SK-N-SH treated with all-trans-retinoic acid at 6 μM for 48 hours (cell line): Measurements from ENCODE around the gene PARD3.

ENCODE experiments used
- ATAC-seq: fragments of 200-7000 bp; cut with Tn5 transposase; 3 replicates; pipeline ENCODE4 v1.9.1; 2020; ENCODE audit warnings: mild to moderate bottlenecking, moderate library complexity
- ARNTL ChIP-seq: fragments of 450-650 bp; formaldehyde crosslinking; IDR thresholded peaks from 2 replicates; pipeline ENCODE4 v1.5.0; 2020; ENCODE audit warnings: low read depth, mild to moderate bottlenecking, moderate library complexity, borderline replicate concordance
- BACH2 ChIP-seq: fragments of 250-450 bp; sonication (Bioruptor Pico); IDR thresholded peaks from 2 replicates; pipeline ENCODE4 v1.9.0; 2021; ENCODE audit warnings: mild to moderate bottlenecking, borderline replicate concordance
- CREB5 ChIP-seq: fragments of 250-450 bp; sonication (Bioruptor Pico); IDR thresholded peaks from 2 replicates; pipeline ENCODE4 v1.5.1; 2020; ENCODE audit warnings: low read depth, mild to moderate bottlenecking, moderate library complexity
- CSDC2 ChIP-seq: fragments of 250-450 bp; sonication (Bioruptor Pico); IDR thresholded peaks from 2 replicates; pipeline ENCODE4 v1.5.0; 2020; ENCODE audit warnings: mild to moderate bottlenecking, moderate library complexity
- CSRNP3 ChIP-seq: fragments of 250-450 bp; sonication (Bioruptor Pico); IDR thresholded peaks from 2 replicates; pipeline ENCODE4 v1.5.1; 2021; ENCODE audit warnings: mild to moderate bottlenecking, moderate library complexity
- ESRRG ChIP-seq: fragments of 250-450 bp; sonication (Bioruptor Pico); IDR thresholded peaks from 2 replicates; pipeline ENCODE4 v1.6.1; 2021; ENCODE audit warnings: mild to moderate bottlenecking
- ISL1 ChIP-seq: fragments of 250-450 bp; sonication (Bioruptor Pico); IDR thresholded peaks from 2 replicates; pipeline ENCODE4 v2.1.2; 2022; ENCODE audit warnings: mild to moderate bottlenecking, moderate library complexity
- OSR1 ChIP-seq: fragments of 250-450 bp; sonication (Bioruptor Pico); IDR thresholded peaks from 2 replicates; pipeline ENCODE4 v1.8.0; 2022; ENCODE audit warnings: moderate library complexity, mild to moderate bottlenecking, inconsistent platforms
- PATZ1 ChIP-seq: fragments of 250-450 bp; sonication (Bioruptor Pico); IDR thresholded peaks from 2 replicates; pipeline ENCODE4 v1.8.0; 2020; ENCODE audit warnings: mild to moderate bottlenecking, moderate library complexity, borderline replicate concordance
- POU6F1 ChIP-seq: fragments of 250-450 bp; sonication (Bioruptor Pico); IDR thresholded peaks from 2 replicates; pipeline ENCODE4 v1.8.0; 2021; ENCODE audit warnings: low read depth, mild to moderate bottlenecking, moderate library complexity, borderline replicate concordance
- SNAI2 ChIP-seq: fragments of 250-450 bp; sonication (Bioruptor Pico); IDR thresholded peaks from 2 replicates; pipeline ENCODE4 v1.5.0; 2020; ENCODE audit warnings: mild to moderate bottlenecking, moderate library complexity
- TCF4 ChIP-seq: fragments of 250-450 bp; sonication (Bioruptor Pico); IDR thresholded peaks from 2 replicates; pipeline ENCODE4 v1.8.0; 2021; ENCODE audit warnings: mild to moderate bottlenecking, moderate library complexity, borderline replicate concordance
- TOX ChIP-seq: fragments of 250-450 bp; sonication (Bioruptor Pico); IDR thresholded peaks from 2 replicates; pipeline ENCODE4 v1.8.0; 2021; ENCODE audit warnings: mild to moderate bottlenecking, moderate library complexity, borderline replicate concordance
- TSHZ2 ChIP-seq: fragments of 250-450 bp; sonication (Bioruptor Pico); IDR thresholded peaks from 2 replicates; pipeline ENCODE4 v1.5.0; 2020; ENCODE audit warnings: mild to moderate bottlenecking, moderate library complexity
- ZC3H10 ChIP-seq: fragments of 250-450 bp; sonication (Bioruptor Pico); IDR thresholded peaks from 2 replicates; pipeline ENCODE4 v1.5.1; 2021; ENCODE audit warnings: mild to moderate bottlenecking, moderate library complexity
- ZFP3 ChIP-seq: fragments of 250-450 bp; sonication (Bioruptor Pico); IDR thresholded peaks from 2 replicates; pipeline ENCODE4 v1.5.0; 2020; ENCODE audit warnings: mild to moderate bottlenecking, moderate library complexity
- ZFP30 ChIP-seq: fragments of 450-650 bp; formaldehyde crosslinking; IDR thresholded peaks from 2 replicates; pipeline ENCODE4 v1.5.0; 2022; ENCODE audit warnings: mild to moderate bottlenecking, moderate library complexity
- ZNF565 ChIP-seq: fragments of 450-650 bp; formaldehyde crosslinking; conservative IDR thresholded peaks from 2 replicates; pipeline ENCODE4 v1.5.0; 2020; ENCODE audit warnings: low read depth, mild to moderate bottlenecking, moderate library complexity
- ZNF8 ChIP-seq: fragments of 450-650 bp; formaldehyde crosslinking; IDR thresholded peaks from 2 replicates; pipeline ENCODE4 v1.5.0; 2020; ENCODE audit warnings: mild to moderate bottlenecking, moderate library complexity

The PARD3 gene

GRCh38 chr10:34815185-34816084 lies at the start of gene PARD3:
Gene PARD3 (minus strand): TSS chr10:34815296. CDS start chr10:34814995, 301 bp downstream.
- no peak for TF ChIP-seq ZNF8 (CRISPR knock-in tag)
- TF ChIP-seq TCF4 (CRISPR knock-in tag), result no peak
- no peak for TF ChIP-seq OSR1 (CRISPR knock-in tag)
- no peak for TF ChIP-seq ZC3H10 (CRISPR knock-in tag)
- TF ChIP-seq TSHZ2 (CRISPR knock-in tag), result no peak
- TF ChIP-seq ZFP3 (CRISPR knock-in tag), result no peak
- no peak for TF ChIP-seq ZNF565 (CRISPR knock-in tag)
- TF ChIP-seq ESRRG, result no peak
- peak; percentile 82 for ATAC-seq

- TF ChIP-seq CSDC2 (CRISPR knock-in tag), result no peak
- no peak for TF ChIP-seq CSRNP3
- TF ChIP-seq ISL1 (CRISPR knock-in tag), result no peak
- TF ChIP-seq ZNF565 (CRISPR knock-in tag), result no peak
- TF ChIP-seq SNAI2, result no peak
- no peak for TF ChIP-seq ESRRG
- TF ChIP-seq TCF4 (CRISPR knock-in tag), result no peak
- no peak for TF ChIP-seq ZFP30
- TF ChIP-seq BACH2 (CRISPR knock-in tag), result no peak
- TF ChIP-seq OSR1 (CRISPR knock-in tag), result no peak
- TF ChIP-seq PATZ1 (CRISPR knock-in tag), result no peak
- no peak for TF ChIP-seq TSHZ2 (CRISPR knock-in tag)
- TF ChIP-seq ZNF8 (CRISPR knock-in tag), result no peak
- no peak for ATAC-seq
Observed at GRCh38 chr10:34864149-34865067, 49.3 kb upstream of the PARD3 start.

GRCh38 chr10:34862892-34863291 lies 47.8 kb upstream of the PARD3 start:
- TF ChIP-seq ZFP30 (no peak), ZNF8 (CRISPR knock-in tag) (no peak), OSR1 (CRISPR knock-in tag) (no peak), TOX (CRISPR knock-in tag) (no peak), CSDC2 (CRISPR knock-in tag) (no peak), BACH2 (CRISPR knock-in tag) (no peak), ISL1 (CRISPR knock-in tag) (no peak), ZC3H10 (CRISPR knock-in tag) (no peak), ZNF565 (CRISPR knock-in tag) (no peak), CREB5 (no peak), POU6F1 (CRISPR knock-in tag) (no peak), ARNTL (CRISPR knock-in tag) (no peak), ESRRG (no peak), SNAI2 (no peak)
- ATAC-seq, result no peak
